Measurements from ENCODE around the gene KCNMA1. TPM values are rescaled to one million over a fixed set of nuclear protein-coding genes. Genes with fewer than 3 reads are reported as not detected.

KCNMA1 gene
- total RNA-seq, 1 donor from 2014 or later: 94.3 TPM

DNA sequence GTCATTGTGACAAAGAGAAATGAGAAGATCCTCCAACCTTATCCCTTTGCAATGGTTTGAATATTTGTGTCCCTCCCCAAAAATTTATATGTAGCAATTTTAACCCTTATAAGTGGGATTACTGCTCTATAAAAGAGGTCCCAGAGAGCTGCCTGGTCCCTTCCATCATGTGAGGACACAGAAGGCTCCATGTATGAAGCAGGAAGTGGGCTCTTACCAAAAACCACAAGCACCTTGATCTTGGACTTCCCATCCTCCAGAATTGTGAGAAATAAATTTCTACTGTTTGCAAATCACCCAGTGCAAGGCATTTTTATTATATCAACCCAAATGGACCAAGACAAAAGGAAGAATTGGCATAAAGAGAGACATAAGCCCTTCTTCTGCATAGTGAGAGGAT is 95.7 kb downstream of the KCNMA1 start:
- Histone ChIP-seq H3K36me3 (no peaks in the 10 kb centered on the region), H3K4me3 (no peak overlapping the region), H3K27ac (no peak overlapping the region), H3K9me3 (no peaks in the 10 kb centered on the region), H3K4me1 (no peaks in the 10 kb centered on the region), H3K27me3 (no peaks in the 10 kb centered on the region)
- DNase-seq (ENCODE audit: extremely low spot score in 2 of 2): no peak
- intact Hi-C loops (cut with DNase I): no loop called here
- no peak for TF ChIP-seq POLR2AphosphoS5 (IDR thresholded peaks at IDR 0.05; ENCODE audit: insufficient read depth in 1 of 2, low read depth in 1 of 2)
- TF ChIP-seq, protein P1, sequence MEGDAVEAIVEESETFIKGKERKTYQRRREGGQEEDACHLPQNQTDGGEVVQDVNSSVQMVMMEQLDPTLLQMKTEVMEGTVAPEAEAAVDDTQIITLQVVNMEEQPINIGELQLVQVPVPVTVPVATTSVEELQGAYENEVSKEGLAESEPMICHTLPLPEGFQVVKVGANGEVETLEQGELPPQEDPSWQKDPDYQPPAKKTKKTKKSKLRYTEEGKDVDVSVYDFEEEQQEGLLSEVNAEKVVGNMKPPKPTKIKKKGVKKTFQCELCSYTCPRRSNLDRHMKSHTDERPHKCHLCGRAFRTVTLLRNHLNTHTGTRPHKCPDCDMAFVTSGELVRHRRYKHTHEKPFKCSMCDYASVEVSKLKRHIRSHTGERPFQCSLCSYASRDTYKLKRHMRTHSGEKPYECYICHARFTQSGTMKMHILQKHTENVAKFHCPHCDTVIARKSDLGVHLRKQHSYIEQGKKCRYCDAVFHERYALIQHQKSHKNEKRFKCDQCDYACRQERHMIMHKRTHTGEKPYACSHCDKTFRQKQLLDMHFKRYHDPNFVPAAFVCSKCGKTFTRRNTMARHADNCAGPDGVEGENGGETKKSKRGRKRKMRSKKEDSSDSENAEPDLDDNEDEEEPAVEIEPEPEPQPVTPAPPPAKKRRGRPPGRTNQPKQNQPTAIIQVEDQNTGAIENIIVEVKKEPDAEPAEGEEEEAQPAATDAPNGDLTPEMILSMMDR (IDR thresholded peaks at IDR 0.05): no peak
- no peak for TF ChIP-seq POLR2A (IDR thresholded peaks at IDR 0.05)

DNA sequence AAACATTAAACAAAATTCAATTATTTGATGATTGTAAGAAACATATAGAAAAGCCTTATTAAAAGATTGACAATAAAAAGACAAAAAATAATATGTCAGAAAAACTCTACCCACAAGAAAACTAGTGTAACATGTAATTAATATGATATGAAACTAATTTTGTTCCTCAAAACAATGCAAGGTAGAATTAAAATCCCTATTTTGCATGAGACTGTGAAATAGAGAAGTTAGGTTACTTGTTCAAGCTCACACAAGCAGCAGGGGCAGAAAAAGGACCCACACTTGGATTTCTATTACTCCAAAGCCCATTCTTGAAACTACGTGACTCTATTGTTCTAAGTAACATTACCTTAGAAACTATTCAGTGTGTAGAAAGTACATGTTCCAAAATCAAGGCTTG is 96.4 kb downstream of the KCNMA1 start:
- Histone ChIP-seq H3K4me1 (no peaks in the 10 kb centered on the region), H3K4me3 (no peak overlapping the region), H3K36me3 (no peaks in the 10 kb centered on the region), H3K27ac (no peak overlapping the region), H3K27me3 (no peaks in the 10 kb centered on the region), H3K9me3 (no peaks in the 10 kb centered on the region)
- no peak for TF ChIP-seq POLR2A (IDR thresholded peaks at IDR 0.05)
- TF ChIP-seq, protein P1 (IDR thresholded peaks at IDR 0.05): no peak
- intact Hi-C loops (cut with DNase I): no loop called here
- DNase-seq (ENCODE audit: extremely low spot score in 2 of 2): no peak

DNA sequence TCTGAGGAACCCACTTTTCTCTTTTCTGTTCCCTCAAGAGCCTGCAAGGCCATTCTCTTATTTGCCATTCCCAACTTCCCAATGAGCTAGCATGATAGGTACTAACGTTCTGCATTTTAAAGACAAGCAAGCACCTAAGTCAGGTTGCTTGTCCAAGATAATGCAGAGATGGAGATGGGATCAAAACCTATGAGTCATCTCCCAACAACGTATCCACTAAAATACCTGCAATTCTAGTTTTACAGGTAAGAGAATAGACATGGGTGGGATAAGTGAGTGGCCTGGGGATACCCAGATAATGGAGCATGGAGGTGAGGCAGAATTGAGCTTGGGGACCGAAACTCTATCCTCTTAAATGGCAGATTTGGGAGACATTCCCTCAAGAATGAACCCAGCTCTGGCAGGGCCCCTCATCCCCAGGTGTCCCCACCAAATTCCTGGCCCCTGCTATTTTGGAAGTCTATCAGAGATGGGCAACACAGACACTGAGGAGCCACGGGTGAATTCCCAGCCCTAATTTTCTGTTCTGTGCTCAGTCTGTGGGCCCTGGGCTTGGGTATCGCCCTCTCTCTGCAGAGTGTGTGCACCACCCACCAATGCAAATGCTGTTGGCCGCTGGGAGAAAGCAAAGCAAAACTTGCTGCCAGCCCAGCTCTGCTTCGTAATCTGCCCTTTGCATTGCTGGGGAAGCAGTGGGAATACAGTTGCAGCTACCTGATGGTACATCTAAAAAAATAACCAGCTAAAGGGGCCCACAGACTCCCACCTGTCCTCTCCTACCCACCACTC is 98.3 kb downstream of the KCNMA1 start:
- DNase-seq (ENCODE audit: extremely low spot score in 2 of 2): no peak
- Histone ChIP-seq H3K27ac (no peak overlapping the region), H3K36me3 (no peaks in the 10 kb centered on the region), H3K4me3 (no peak overlapping the region), H3K27me3 (no peaks in the 10 kb centered on the region), H3K4me1 (no peaks in the 10 kb centered on the region), H3K9me3 (no peaks in the 10 kb centered on the region)
- intact Hi-C loops (cut with DNase I): no loop called here
- TF ChIP-seq, protein P1 (IDR thresholded peaks at IDR 0.05): no peak
- TF ChIP-seq POLR2A (IDR thresholded peaks at IDR 0.05) (no peak), POLR2AphosphoS5 (IDR thresholded peaks at IDR 0.05; ENCODE audit: insufficient read depth in 1 of 2, low read depth in 1 of 2) (no peak)

DNA sequence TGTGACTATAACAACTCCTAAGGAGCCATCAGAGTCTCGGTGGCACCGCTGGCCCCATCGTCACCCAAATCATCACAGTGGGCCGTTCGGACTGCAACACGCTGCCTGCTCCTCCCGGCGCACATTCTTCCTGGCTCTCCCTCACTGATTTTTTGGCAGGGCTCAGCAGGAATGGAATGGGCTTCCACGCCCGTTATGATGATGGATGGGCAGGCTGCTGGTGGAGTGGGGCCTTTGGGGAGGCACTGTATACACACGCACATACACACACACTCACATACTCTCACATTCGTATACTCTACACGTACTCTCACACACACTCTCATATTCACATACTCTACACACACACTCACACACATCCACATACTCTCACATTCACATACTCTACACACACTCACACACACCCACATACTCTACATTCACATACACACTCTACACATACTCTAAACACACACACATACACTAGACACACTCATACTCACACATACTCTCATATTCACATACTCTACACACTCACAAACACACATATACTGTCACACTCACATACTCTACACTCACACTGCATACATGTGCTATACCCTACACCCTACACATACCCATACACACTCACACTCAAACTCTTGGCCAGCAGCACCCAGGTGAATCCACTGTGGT is 99.8 kb downstream of the KCNMA1 start:
- TF ChIP-seq POLR2AphosphoS5 (IDR thresholded peaks at IDR 0.05; ENCODE audit: insufficient read depth in 1 of 2, low read depth in 1 of 2): no peak
- TF ChIP-seq, protein P1 (IDR thresholded peaks at IDR 0.05): no peak
- TF ChIP-seq POLR2A (IDR thresholded peaks at IDR 0.05): no peak
- H3K27ac ChIP-seq: no peak overlapping the region
- H3K36me3 ChIP-seq: no peaks in the 10 kb centered on the region
- intact Hi-C loops (cut with DNase I): no loop called here
- H3K9me3 ChIP-seq: no peaks in the 10 kb centered on the region
- H3K4me1 ChIP-seq: peaks cover 11% of the 10 kb centered on the region
- no peak for DNase-seq (ENCODE audit: extremely low spot score in 2 of 2)
- no peaks in the 10 kb centered on the region for H3K27me3 ChIP-seq
- no peak overlapping the region for H3K4me3 ChIP-seq

DNA sequence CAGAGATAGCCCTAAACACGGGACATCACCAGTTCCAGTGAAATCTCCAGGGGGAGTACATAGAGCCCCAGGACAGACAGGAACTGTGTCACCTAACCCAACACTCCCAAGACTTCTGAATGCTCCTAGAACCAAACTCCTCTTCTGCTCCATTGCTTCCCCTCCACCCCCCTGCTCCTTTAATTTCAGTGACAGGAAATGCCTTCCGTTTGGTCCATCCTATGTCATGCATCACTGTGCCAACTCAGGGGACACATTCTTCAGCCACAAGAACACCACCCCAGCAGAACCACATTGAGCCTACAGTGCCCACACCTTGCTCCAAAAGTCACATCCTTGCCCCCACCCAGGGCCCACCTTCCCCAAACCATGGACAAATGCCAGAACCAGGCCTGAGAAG is 100.5 kb downstream of the KCNMA1 start:
- Histone ChIP-seq H3K4me1 (peaks cover 13% of the 10 kb centered on the region), H3K36me3 (no peaks in the 10 kb centered on the region), H3K9me3 (no peaks in the 10 kb centered on the region), H3K4me3 (no peak overlapping the region), H3K27me3 (no peaks in the 10 kb centered on the region), H3K27ac (no peak overlapping the region)
- TF ChIP-seq POLR2A (IDR thresholded peaks at IDR 0.05) (no peak), POLR2AphosphoS5 (IDR thresholded peaks at IDR 0.05; ENCODE audit: insufficient read depth in 1 of 2, low read depth in 1 of 2) (no peak)
- TF ChIP-seq, protein P1 (IDR thresholded peaks at IDR 0.05): no peak
- DNase-seq (ENCODE audit: extremely low spot score in 2 of 2): no peak
- intact Hi-C loops (cut with DNase I): no loop called here

Data from vagina (tissue), 2 donors.